Measurements from ENCODE around the gene HIF3A. TPM values are rescaled to one million over a fixed set of nuclear protein-coding genes. Genes with fewer than 3 reads are reported as not detected.

Gene HIF3A
- total RNA-seq, 2 experiments from 2014 or later: not detected

- no peak overlapping the region for H3K4me3 ChIP-seq (ENCODE audit: low read length)
- DNase-seq (peak; percentile 32 to 87 (median 58)), ATAC-seq (ENCODE audit: poor library complexity) (peak; percentile 71)
- no peaks in the 10 kb centered on the region for H3K9me3 ChIP-seq (ENCODE audit: control insufficient read depth in 1 of 2, insufficient read depth in 1 of 2, low read length in 2 of 2)
- peaks cover 17% of the 10 kb centered on the region for H3K4me1 ChIP-seq (ENCODE audit: insufficient read depth, low read length)
- H3K4me3 Mint-ChIP-seq: no peak overlapping the region
- TF ChIP-seq, protein P1, sequence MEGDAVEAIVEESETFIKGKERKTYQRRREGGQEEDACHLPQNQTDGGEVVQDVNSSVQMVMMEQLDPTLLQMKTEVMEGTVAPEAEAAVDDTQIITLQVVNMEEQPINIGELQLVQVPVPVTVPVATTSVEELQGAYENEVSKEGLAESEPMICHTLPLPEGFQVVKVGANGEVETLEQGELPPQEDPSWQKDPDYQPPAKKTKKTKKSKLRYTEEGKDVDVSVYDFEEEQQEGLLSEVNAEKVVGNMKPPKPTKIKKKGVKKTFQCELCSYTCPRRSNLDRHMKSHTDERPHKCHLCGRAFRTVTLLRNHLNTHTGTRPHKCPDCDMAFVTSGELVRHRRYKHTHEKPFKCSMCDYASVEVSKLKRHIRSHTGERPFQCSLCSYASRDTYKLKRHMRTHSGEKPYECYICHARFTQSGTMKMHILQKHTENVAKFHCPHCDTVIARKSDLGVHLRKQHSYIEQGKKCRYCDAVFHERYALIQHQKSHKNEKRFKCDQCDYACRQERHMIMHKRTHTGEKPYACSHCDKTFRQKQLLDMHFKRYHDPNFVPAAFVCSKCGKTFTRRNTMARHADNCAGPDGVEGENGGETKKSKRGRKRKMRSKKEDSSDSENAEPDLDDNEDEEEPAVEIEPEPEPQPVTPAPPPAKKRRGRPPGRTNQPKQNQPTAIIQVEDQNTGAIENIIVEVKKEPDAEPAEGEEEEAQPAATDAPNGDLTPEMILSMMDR (IDR thresholded peaks at IDR 0.05): peak; percentile 93
- H3K27ac ChIP-seq (ENCODE audit: low read depth in 1 of 2, low read length in 2 of 2): no peak overlapping the region
- no peaks in the 10 kb centered on the region for H3K9me3 Mint-ChIP-seq
- peaks cover 55% of the 10 kb centered on the region for H3K27me3 Mint-ChIP-seq
- ChIA-PET POLR2A (no interaction called here), CTCF (interaction anchor here (0.9 to 4.5 kb wide), 6 partner anchors 15 to 249 kb away, joined by 4 to 35 read pairs (median 6); no protein-coding TSS in a partner anchor)
- intact Hi-C loops (cut with DNase I, micrococcal nuclease): loop anchor here (1.0 to 5.0 kb wide), 3 partner anchors 183 to 236 kb away; no protein-coding TSS in a partner anchor
- no peaks in the 10 kb centered on the region for H3K36me3 Mint-ChIP-seq (ENCODE audit: low read depth)
- H3K27me3 ChIP-seq (ENCODE audit: control insufficient read depth in 1 of 2, insufficient read depth in 2 of 2, low read length in 2 of 2): peaks cover 5 to 22% of the 10 kb centered on the region in 2 experiments
- H3K36me3 ChIP-seq (ENCODE audit: insufficient read depth, low read length): no peaks in the 10 kb centered on the region
- H3K4me1 Mint-ChIP-seq (ENCODE audit: low read depth): peaks cover 13% of the 10 kb centered on the region
- H3K27ac Mint-ChIP-seq: no peak overlapping the region
Observed at GRCh38 chr19:46265217-46265828, 31.5 kb upstream of the HIF3A start.

DNA sequence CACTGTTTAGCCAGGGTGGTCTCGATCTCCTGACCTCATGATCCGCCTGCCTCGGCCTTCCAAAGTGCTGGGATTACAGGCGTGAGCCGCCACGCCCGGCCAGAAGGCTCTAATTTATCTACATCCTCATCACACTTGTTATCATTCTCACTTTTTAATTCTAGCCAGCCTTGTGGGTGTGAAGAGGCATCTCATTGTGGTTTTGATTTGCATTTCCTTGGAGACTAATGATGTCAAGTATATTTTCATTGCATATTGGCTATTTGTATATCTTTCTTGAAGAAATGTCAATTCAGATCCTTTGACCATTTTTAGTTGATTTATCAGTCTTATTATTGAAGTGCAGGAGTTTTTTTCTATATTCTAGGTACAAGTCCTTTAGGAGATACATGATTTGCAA is 27.7 kb upstream of the HIF3A start:
- Histone ChIP-seq H3K27ac (ENCODE audit: low read depth in 1 of 2, low read length in 2 of 2) (no peak overlapping the region), H3K36me3 (ENCODE audit: insufficient read depth, low read length) (no peaks in the 10 kb centered on the region), H3K4me1 (ENCODE audit: insufficient read depth, low read length) (peaks cover 3% of the 10 kb centered on the region), H3K27me3 (ENCODE audit: control insufficient read depth in 1 of 2, insufficient read depth in 2 of 2, low read length in 2 of 2) (peaks cover 13 to 33% of the 10 kb centered on the region in 2 experiments), H3K9me3 (ENCODE audit: control insufficient read depth in 1 of 2, insufficient read depth in 1 of 2, low read length in 2 of 2) (no peaks in the 10 kb centered on the region), H3K4me3 (ENCODE audit: low read length) (no peak overlapping the region)
- Mint-ChIP-seq H3K4me3 (no peak overlapping the region), H3K9me3 (no peaks in the 10 kb centered on the region), H3K4me1 (ENCODE audit: low read depth) (peaks cover 6% of the 10 kb centered on the region), H3K27me3 (peaks cover 64% of the 10 kb centered on the region), H3K36me3 (ENCODE audit: low read depth) (no peaks in the 10 kb centered on the region), H3K27ac (no peak overlapping the region)
- intact Hi-C loops (cut with DNase I, micrococcal nuclease): loop anchor here in 1 of 2 experiments (5.0 kb wide), 1 partner anchor 187 kb away; no protein-coding TSS in a partner anchor
- ChIA-PET CTCF (interaction anchor here (1.9 kb wide), 1 partner anchor 240 kb away, joined by 7 read pairs; no protein-coding TSS in a partner anchor), POLR2A (no interaction called here)
- ATAC-seq (ENCODE audit: poor library complexity) (no peak), DNase-seq (peak in 1 of 14 experiments; percentile 46)
- TF ChIP-seq, protein P1 (IDR thresholded peaks at IDR 0.05): no peak

DNA sequence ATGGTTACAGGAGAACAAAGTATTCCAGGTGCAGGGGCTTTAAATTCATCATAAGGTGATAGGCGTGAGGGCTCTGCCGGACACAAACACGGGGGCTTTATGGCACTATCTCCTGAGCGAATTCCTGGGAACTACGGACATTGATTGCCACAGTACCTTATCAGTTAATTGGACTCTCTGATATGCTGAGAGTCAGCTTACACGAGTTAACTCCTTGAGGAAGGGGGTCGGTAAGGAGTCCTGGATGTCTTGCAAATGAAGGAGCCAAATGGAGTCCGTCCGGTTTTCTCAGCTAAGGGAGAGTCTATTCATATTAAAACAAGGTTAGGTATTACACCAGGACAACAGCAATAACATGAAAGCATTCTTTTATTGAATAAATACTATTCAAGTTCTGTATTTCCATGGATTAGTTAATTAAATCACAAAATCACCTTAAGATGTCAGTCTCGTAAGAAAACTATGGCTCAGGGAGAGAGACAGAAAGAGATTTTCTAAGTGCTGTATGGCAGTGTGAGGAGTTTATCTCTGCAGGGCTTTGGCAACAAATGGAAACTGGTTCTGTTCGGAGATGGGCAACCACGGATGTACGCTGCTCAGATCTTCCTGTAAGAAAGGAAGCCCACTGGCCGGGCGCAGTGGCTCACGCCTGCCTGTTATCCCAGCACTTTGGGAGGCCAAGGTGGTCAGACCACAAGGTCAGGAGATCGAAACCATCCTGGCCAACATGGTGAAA is 26.2 kb upstream of the HIF3A start:
- no peaks in the 10 kb centered on the region for H3K36me3 ChIP-seq (ENCODE audit: insufficient read depth, low read length)
- H3K4me1 ChIP-seq (ENCODE audit: insufficient read depth, low read length): no peaks in the 10 kb centered on the region
- Mint-ChIP-seq H3K4me1 (ENCODE audit: low read depth) (no peaks in the 10 kb centered on the region), H3K27ac (no peak overlapping the region), H3K9me3 (no peaks in the 10 kb centered on the region), H3K4me3 (no peak overlapping the region), H3K36me3 (ENCODE audit: low read depth) (no peaks in the 10 kb centered on the region), H3K27me3 (peaks cover 57% of the 10 kb centered on the region)
- no peak for ATAC-seq (ENCODE audit: poor library complexity)
- H3K27me3 ChIP-seq (ENCODE audit: control insufficient read depth in 1 of 2, insufficient read depth in 2 of 2, low read length in 2 of 2): peaks cover 13 to 30% of the 10 kb centered on the region in 2 experiments
- DNase-seq: no peak
- TF ChIP-seq, protein P1 (IDR thresholded peaks at IDR 0.05): no peak
- H3K27ac ChIP-seq (ENCODE audit: low read depth in 1 of 2, low read length in 2 of 2): no peak overlapping the region
- H3K9me3 ChIP-seq (ENCODE audit: control insufficient read depth in 1 of 2, insufficient read depth in 1 of 2, low read length in 2 of 2): no peaks in the 10 kb centered on the region
- intact Hi-C loops (cut with DNase I, micrococcal nuclease): no loop called here
- CTCF ChIA-PET: interaction anchor here (1.9 kb wide), 1 partner anchor 242 kb away, joined by 7 read pairs; no protein-coding TSS in a partner anchor
- POLR2A ChIA-PET: no interaction called here
- H3K4me3 ChIP-seq (ENCODE audit: low read length): no peak overlapping the region

All from CD4-positive, alpha-beta T cell (primary cell).